K562 (cell line): ENCODE results near the gene CCDC167. TPM values are rescaled to one million over a fixed set of nuclear protein-coding genes. Genes with fewer than 3 reads are reported as not detected.

Experiments
- SMAD4 ChIP-seq: fragments of 250-450 bp; sonication (Bioruptor Pico); conservative IDR thresholded peaks from 2 replicates; pipeline ENCODE4 v1.8.0; 2021; ENCODE audit warnings: inconsistent platforms, mild to moderate bottlenecking, moderate library complexity
- ZNF318 ChIP-seq, 2 experiments: fragments of 450-650 bp; IDR thresholded peaks; 2 replicates each; pipeline ENCODE4 v1.6.1; 2016; ENCODE audit warnings: mild to moderate bottlenecking in 2 of 2, borderline replicate concordance in 1 of 2, low read depth in 1 of 2, moderate library complexity in 1 of 2
- polyA plus RNA-seq, 8 experiments: library from polyadenylated mRNA; depleted of rRNA in 4 of 8; stranded (reverse) in 5 of 8; unstranded in 3 of 8; fragments of >200 nt; fragmentation: Nextera tagmentation in 2 of 8; fragmentation: Illumina TruSeq in 1 of 8; extraction: Ambion mirVana in 2 of 8; extraction: Trizol in 1 of 8; gene quantifications; 2 replicates each; pipeline versions ENCODE4 v1.2.1 to v1.2.3, GENCODE V29; 2011 to 2014; ENCODE audit warnings: inconsistent platforms in 1 of 8, missing spikeins in 1 of 8
- total RNA-seq, 7 experiments: library from RNA; depleted of rRNA in 6 of 7; stranded (reverse); fragments of >200 nt in 6 of 7; fragmentation: Illumina TruSeq in 2 of 7; extraction: Trizol in 2 of 7; gene quantifications; 2 replicates each; pipeline versions ENCODE4 v1.2.1 to v1.2.3, GENCODE V29; 2011 to 2021; ENCODE audit warnings: low replicate concordance in 1 of 7
- TF ChIP-seq, protein P1 (sequence below): sonication (generic); formaldehyde crosslinking; IDR thresholded peaks from 2 replicates; pipeline ENCODE4 v1.8.0; 2023; ENCODE audit warnings: mild to moderate bottlenecking, missing genetic modification reagents

Gene CCDC167
- total and polyA plus RNA-seq, 9 of the 15 experiments (the other 6 are each of a cell fraction or from before 2014, with no cell fraction given): 26.0 to 114 (median 45.2) TPM

DNA sequence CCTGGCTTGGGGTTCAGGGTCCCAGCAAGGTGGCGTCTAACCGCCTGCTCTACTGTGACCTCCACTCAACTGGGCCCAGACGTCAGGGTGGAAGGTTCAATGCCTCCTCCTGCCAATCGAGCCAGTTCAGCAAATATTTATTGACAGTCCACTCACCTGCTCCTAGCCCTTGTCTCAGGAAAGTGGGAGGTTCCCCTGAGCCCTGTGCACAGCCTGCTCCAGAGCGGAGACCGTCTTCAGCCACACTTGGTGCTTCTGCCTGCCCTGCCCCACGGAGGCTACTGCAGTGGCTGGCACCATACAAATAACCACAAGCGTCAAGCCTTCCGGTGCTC is 6.1 kb downstream of the CCDC167 start (continued):
- no peak for TF ChIP-seq ZNF318 (IDR thresholded peaks at IDR 0.05; ENCODE audit: borderline replicate concordance in 1 of 2, low read depth in 1 of 2)
- TF ChIP-seq SMAD4 (CRISPR knock-in tag): no peak
- TF ChIP-seq, protein P1, sequence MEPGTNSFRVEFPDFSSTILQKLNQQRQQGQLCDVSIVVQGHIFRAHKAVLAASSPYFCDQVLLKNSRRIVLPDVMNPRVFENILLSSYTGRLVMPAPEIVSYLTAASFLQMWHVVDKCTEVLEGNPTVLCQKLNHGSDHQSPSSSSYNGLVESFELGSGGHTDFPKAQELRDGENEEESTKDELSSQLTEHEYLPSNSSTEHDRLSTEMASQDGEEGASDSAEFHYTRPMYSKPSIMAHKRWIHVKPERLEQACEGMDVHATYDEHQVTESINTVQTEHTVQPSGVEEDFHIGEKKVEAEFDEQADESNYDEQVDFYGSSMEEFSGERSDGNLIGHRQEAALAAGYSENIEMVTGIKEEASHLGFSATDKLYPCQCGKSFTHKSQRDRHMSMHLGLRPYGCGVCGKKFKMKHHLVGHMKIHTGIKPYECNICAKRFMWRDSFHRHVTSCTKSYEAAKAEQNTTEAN (CRISPR knock-in tag): no peak
- TF ChIP-seq, all 486 proteins: peak for 0
